ENCODE results near the gene REV3L.

The REV3L gene

GRCh38 chr6:111521497-111522270 is 38.7 kb upstream of the REV3L start:
- no peak overlapping the region for H3K4me3 ChIP-seq (ENCODE audit: low read length, poor library complexity, severe bottlenecking)
- no peaks in the 10 kb centered on the region for H3K36me3 ChIP-seq (ENCODE audit: insufficient read depth, low read length)
- H3K79me2 ChIP-seq (ENCODE audit: insufficient read depth, low read length) = peaks cover 29% of the 10 kb centered on the region
- H3K4me2 ChIP-seq (ENCODE audit: low read depth, low read length, poor library complexity, severe bottlenecking) = peak overlapping the region; percentile 45
- no peaks in the 10 kb centered on the region for H3K9me2 ChIP-seq (replicated peaks; ENCODE audit: low read depth, low read length)
- no peaks in the 10 kb centered on the region for H3F3A ChIP-seq (ENCODE audit: low read depth)
- H3K9ac ChIP-seq (ENCODE audit: low read depth, low read length, poor library complexity, severe bottlenecking) = no peak overlapping the region
- no peaks in the 10 kb centered on the region for H3K27me3 ChIP-seq (ENCODE audit: insufficient read depth, low read length, poor library complexity, severe bottlenecking)
- H2AFZ ChIP-seq (ENCODE audit: low read length) = no peak overlapping the region
- H3K9me3 ChIP-seq (ENCODE audit: insufficient read depth, low read depth, low read length) = no peaks in the 10 kb centered on the region
- H4K20me1 ChIP-seq (ENCODE audit: insufficient read depth, low read length, poor library complexity, severe bottlenecking) = no peaks in the 10 kb centered on the region
- TF ChIP-seq CTCF (conservative IDR thresholded peaks at IDR 0.05; ENCODE audit: low read length) (no peak), EZH2phosphoT487 (IDR thresholded peaks at IDR 0.05; ENCODE audit: borderline replicate concordance) (no peak)
- H3K4me1 ChIP-seq (ENCODE audit: insufficient read depth, low read length, poor library complexity, severe bottlenecking) = peaks cover 21% of the 10 kb centered on the region

- Histone ChIP-seq H3K4me2 (ENCODE audit: low read depth, low read length, poor library complexity, severe bottlenecking) (no peak overlapping the region), H3K27me3 (ENCODE audit: insufficient read depth, low read length, poor library complexity, severe bottlenecking) (no peaks in the 10 kb centered on the region), H2AFZ (ENCODE audit: low read length) (no peak overlapping the region), H3K9me3 (ENCODE audit: insufficient read depth, low read depth, low read length) (no peaks in the 10 kb centered on the region), H3F3A (ENCODE audit: low read depth) (no peaks in the 10 kb centered on the region), H3K79me2 (ENCODE audit: insufficient read depth, low read length) (peaks cover 29% of the 10 kb centered on the region), H4K20me1 (ENCODE audit: insufficient read depth, low read length, poor library complexity, severe bottlenecking) (no peaks in the 10 kb centered on the region), H3K4me3 (ENCODE audit: low read length, poor library complexity, severe bottlenecking) (no peak overlapping the region), H3K9me2 (replicated peaks; ENCODE audit: low read depth, low read length) (no peaks in the 10 kb centered on the region), H3K4me1 (ENCODE audit: insufficient read depth, low read length, poor library complexity, severe bottlenecking) (peaks cover 21% of the 10 kb centered on the region), H3K36me3 (ENCODE audit: insufficient read depth, low read length) (no peaks in the 10 kb centered on the region), H3K9ac (ENCODE audit: low read depth, low read length, poor library complexity, severe bottlenecking) (no peak overlapping the region)
- TF ChIP-seq CTCF (conservative IDR thresholded peaks at IDR 0.05; ENCODE audit: low read length) (no peak), EZH2phosphoT487 (IDR thresholded peaks at IDR 0.05; ENCODE audit: borderline replicate concordance) (no peak)
Measured at GRCh38 chr6:111520524-111520923, 37.5 kb upstream of the REV3L start.

GRCh38 chr6:111517965-111518364 is 34.9 kb upstream of the REV3L start:
- Histone ChIP-seq H3K4me1 (ENCODE audit: insufficient read depth, low read length, poor library complexity, severe bottlenecking) (peaks cover 12% of the 10 kb centered on the region), H2AFZ (ENCODE audit: low read length) (no peak overlapping the region), H3F3A (ENCODE audit: low read depth) (no peaks in the 10 kb centered on the region), H3K4me3 (ENCODE audit: low read length, poor library complexity, severe bottlenecking) (no peak overlapping the region), H3K4me2 (ENCODE audit: low read depth, low read length, poor library complexity, severe bottlenecking) (no peak overlapping the region), H3K36me3 (ENCODE audit: insufficient read depth, low read length) (no peaks in the 10 kb centered on the region), H3K27me3 (ENCODE audit: insufficient read depth, low read length, poor library complexity, severe bottlenecking) (no peaks in the 10 kb centered on the region), H3K9me3 (ENCODE audit: insufficient read depth, low read depth, low read length) (no peaks in the 10 kb centered on the region), H3K9me2 (replicated peaks; ENCODE audit: low read depth, low read length) (no peaks in the 10 kb centered on the region), H3K9ac (ENCODE audit: low read depth, low read length, poor library complexity, severe bottlenecking) (no peak overlapping the region), H3K79me2 (ENCODE audit: insufficient read depth, low read length) (peaks cover 8% of the 10 kb centered on the region; the same call in 1 of the 2 replicates), H4K20me1 (ENCODE audit: insufficient read depth, low read length, poor library complexity, severe bottlenecking) (no peaks in the 10 kb centered on the region)
- no peak for TF ChIP-seq EZH2phosphoT487 (IDR thresholded peaks at IDR 0.05; ENCODE audit: borderline replicate concordance)
- no peak for TF ChIP-seq CTCF (conservative IDR thresholded peaks at IDR 0.05; ENCODE audit: low read length)

Data from Loucy (cell line).